GM18951 (cell line): ENCODE results near the gene RGS7.

Source experiments
- POLR2A ChIP-seq: IDR thresholded peaks from 4 replicates; pipeline ENCODE4 v1.6.1; 2011; ENCODE audit warnings: mild to moderate bottlenecking; ENCODE audit not compliant: insufficient read length, insufficient read depth; ENCODE audit errors: extremely low read depth
- in situ Hi-C: fragments of 300-500 bp; cut with MboI; formaldehyde crosslinking; loops from one replicate; pipeline ENCODE4 v1.12.0; 2022; ENCODE audit warnings: low sequenced_read_pairs, mixed read lengths, inconsistent platforms; ENCODE audit not compliant: unreplicated experiment

RGS7 gene

GRCh38 chr1:240965581-240966091 is 391.4 kb downstream of the RGS7 start:
- in situ Hi-C loops, result no loop called here

GRCh38 chr1:240962086-240962485 is 394.9 kb downstream of the RGS7 start:
- in situ Hi-C loops, result no loop called here
- no peak for TF ChIP-seq POLR2A

More at GRCh38 chr1:240965581-240966091, 391.4 kb downstream of the RGS7 start:
- TF ChIP-seq POLR2A, result no peak

GRCh38 chr1:240956424-240956823 is 400.6 kb downstream of the RGS7 start:
- no peak for TF ChIP-seq POLR2A
- in situ Hi-C loops, result no loop called here

- in situ Hi-C loops, result no loop called here
- no peak for TF ChIP-seq POLR2A
Observed at GRCh38 chr1:240956020-240956419, 401.0 kb downstream of the RGS7 start.

GRCh38 chr1:240947438-240948224 is 409.4 kb downstream of the RGS7 start:
- no peak for TF ChIP-seq POLR2A
- in situ Hi-C loops, result no loop called here

- in situ Hi-C loops, result no loop called here
- no peak for TF ChIP-seq POLR2A
Observed at GRCh38 chr1:240946926-240947325, 410.1 kb downstream of the RGS7 start.

GRCh38 chr1:240942901-240943300 is 414.1 kb downstream of the RGS7 start:
- no peak for TF ChIP-seq POLR2A
- in situ Hi-C loops, result no loop called here

GRCh38 chr1:240941701-240942370 is 415.2 kb downstream of the RGS7 start:
- TF ChIP-seq POLR2A, result no peak
- in situ Hi-C loops, result no loop called here

- in situ Hi-C loops, result no loop called here
- TF ChIP-seq POLR2A, result no peak
Observed at GRCh38 chr1:240936911-240937668, 419.9 kb downstream of the RGS7 start.

GRCh38 chr1:240935920-240936319 is 421.1 kb downstream of the RGS7 start:
- in situ Hi-C loops, result no loop called here
- TF ChIP-seq POLR2A, result no peak

- no peak for TF ChIP-seq POLR2A
- in situ Hi-C loops, result no loop called here
Observed at GRCh38 chr1:240931031-240931430, 426.0 kb downstream of the RGS7 start.

- in situ Hi-C loops, result no loop called here
Observed at GRCh38 chr1:240928265-240928664, 428.7 kb downstream of the RGS7 start.

GRCh38 chr1:240927821-240928220 is 429.2 kb downstream of the RGS7 start:
- in situ Hi-C loops, result no loop called here

More at GRCh38 chr1:240928265-240928664, 428.7 kb downstream of the RGS7 start:
- no peak for TF ChIP-seq POLR2A

More at GRCh38 chr1:240927821-240928220, 429.2 kb downstream of the RGS7 start:
- TF ChIP-seq POLR2A, result no peak
